Activated naive CD4-positive, alpha-beta T cell treated with Interleukin-2 at 50 U/mL for 16 hours (primary cell): ENCODE results near the gene PTK7.

Experiments
- DNase-seq: peaks from one replicate; pipeline ENCODE4 v3.0.0-alpha.2; 2020

PTK7 gene

DNA sequence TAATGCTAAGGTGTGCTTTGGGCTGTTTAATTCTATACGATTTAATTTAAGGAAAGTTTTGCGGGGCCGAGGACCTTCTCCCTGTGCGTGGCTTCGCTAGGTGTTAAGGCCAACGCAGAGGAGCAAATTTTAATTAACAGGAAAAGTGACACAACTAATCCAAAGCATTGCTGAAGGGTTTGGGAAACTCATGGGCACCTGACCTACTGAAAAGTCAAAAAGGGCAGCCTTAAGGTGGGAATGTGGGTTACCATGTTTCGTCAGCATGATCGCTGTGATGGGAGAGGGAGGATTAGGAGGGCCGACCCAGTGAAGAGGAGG is 105.5 kb downstream of the PTK7 start:
- no peak for DNase-seq

DNA sequence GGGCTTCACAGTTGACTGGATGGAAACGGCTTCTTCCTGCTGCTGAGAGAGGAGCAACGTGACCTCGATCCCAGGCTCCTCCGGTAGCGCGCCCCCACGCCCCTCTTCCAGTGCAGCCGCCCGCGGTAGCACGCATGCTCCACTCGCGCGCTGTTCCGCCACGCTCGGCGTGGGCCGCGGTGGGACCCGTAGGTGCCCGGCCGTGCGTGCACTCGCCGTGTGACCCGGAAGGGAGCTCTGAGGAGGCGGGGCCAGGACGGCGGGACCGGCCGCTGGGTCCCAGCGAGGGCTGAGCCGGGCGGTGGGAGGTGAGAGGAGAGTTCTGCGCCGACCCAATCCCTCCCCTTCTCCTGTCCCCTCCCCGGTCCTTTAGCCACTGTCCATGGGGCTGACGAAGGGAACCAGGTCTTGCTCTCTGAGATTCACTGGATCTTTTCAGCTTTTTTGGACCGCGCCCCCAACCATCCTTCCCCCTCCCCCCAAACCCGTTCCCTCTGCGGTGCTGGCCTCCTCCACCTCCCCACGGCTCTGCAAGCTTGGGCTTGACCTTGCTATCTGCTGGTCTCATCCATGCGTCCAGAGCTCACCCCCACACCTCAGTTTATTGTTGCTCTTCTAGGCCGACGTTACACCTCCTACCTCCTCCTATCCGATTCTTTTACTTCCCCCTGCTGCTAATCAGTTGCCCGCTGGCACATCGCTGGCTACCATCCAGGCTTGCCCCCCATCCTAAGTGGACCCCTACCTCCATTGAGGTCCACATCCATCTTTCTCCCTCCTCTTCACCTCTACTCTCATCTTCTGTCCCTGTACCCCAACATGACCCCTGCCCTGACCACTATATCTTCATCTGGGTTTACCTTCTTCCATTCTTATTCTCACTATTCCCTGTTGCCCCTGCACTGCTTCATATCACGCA is 106.1 kb downstream of the PTK7 start, which contains the start of gene CUL9:
Gene CUL9, plus strand, starts transcription at position 255 of the 919 bp plus-strand sequence. CDS start 2,115 bp downstream, outside the sequence.
- DNase-seq: peak; percentile 82

DNA sequence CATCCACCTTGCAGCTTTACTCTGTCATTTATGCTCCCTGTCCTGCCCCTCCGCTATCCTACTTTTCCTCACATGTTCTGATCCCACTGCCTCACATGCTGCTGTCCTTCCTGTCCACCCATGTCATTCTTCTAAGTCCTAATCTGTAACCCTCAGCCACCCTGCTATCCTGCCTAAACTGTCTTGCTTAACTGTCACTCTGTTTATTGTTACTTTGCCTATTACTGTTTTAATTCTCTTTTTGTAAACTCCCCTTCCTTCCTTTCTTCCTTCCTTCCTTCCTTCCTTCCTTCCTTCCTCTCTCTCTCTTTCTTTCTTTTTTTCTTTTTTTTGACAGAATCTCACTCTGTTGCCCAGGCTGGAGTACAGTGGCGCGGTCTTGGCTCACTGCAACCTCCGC is 107.3 kb downstream of the PTK7 start:
- DNase-seq: no peak

DNA sequence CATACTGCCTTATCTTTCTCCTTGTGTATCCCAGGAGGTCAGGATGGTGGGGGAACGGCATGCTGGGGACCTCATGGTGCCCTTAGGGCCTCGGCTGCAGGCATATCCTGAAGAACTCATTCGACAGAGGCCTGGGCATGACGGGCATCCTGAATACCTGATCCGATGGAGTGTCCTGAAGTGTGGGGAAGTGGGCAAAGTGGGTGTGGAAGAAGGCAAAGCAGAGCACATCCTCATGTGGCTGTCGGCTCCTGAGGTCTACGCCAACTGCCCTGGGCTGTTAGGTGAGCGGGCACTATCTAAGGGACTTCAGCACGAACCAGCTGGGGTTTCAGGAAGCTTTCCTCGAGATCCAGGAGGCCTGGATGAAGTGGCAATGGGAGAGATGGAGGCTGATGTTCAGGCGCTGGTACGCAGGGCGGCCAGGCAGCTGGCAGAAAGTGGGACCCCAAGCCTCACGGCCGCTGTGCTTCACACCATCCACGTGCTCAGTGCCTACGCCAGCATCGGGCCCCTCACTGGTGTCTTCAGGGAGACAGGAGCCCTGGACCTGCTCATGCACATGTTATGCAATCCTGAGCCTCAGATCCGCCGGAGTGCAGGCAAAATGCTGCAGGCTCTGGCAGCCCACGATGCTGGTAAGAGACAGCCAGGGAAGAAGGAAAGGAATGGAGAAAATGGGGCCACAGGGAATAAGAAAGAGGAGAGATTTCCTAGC is 108.3 kb downstream of the PTK7 start:
- no peak for DNase-seq

DNA sequence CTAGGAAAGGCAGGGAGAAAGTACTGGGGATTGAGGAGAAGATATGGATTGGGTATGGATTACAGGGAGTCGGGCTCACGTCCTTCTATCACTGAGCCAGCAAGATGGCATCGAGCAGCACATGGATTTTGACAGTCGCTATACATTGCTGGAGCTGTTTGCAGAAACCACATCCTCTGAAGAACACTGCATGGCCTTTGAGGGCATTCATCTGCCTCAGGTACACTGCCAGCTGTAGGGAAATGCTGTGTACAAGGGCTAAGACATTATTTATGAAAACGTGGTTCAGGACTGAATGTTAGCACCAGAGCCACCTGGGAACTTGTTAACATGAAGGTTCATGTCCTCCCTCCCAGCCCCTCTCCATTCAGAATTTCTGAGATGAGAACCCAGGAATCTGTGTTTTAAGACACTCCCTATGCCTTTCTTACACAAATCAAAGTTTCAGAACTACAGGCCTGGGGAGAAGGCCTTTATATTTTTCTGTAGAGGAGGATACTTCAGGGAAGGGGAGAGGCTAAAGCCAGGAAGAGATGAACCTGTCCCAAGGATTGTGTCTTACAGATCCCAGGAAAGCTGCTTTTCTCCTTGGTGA is 109.4 kb downstream of the PTK7 start:
- no peak for DNase-seq

DNA sequence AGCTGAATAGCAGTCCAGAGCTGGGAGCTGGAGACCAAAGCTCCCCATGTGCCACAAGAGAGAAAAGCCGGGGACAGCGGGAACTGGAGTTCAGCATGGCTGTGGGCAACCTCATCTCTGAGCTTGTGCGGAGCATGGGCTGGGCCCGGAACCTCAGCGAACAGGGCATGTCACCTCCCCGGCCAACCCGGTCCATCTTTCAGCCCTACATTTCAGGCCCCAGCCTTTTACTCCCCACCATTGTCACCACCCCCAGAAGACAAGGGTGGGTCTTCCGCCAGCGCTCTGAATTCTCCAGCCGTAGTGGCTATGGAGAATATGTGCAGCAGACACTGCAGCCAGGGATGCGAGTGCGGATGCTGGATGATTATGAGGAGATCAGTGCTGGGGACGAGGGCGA is 109.9 kb downstream of the PTK7 start:
- DNase-seq: no peak

DNA sequence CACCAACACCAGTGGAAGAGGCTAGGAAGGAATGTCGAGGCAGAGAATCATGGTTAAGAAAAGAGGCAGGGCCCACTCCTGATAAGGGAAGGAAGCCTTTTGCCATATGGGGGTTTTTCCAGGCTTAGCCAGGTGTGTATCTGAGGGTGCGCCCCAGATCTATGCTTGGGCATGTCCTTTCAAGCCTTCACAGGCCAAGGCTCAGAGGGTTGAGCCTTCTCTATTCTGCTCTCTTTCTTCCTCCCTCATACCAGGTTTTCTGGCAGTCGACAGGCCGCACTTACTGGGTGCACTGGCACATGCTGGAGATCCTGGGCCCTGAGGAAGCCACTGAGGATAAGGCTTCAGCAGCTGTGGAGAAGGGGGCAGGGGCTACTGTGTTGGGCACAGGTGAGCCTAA is 110.6 kb downstream of the PTK7 start:
- DNase-seq: no peak

DNA sequence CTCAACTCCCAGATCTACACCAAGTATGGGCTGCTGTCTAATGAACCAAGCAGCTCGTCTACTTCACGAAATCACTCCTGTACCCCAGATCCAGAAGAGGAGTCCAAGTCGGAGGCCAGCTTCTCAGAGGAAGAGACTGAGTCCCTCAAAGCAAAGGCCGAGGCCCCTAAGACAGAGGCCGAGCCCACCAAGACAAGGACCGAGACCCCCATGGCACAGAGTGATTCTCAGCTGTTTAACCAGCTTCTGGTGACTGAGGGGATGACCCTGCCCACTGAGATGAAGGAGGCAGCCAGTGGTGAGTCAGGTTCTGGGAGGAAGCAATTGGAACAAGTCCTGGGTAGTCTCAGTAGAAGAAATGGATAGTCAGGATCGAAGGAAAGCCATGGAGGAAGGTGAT is 111.7 kb downstream of the PTK7 start:
- no peak for DNase-seq

DNA sequence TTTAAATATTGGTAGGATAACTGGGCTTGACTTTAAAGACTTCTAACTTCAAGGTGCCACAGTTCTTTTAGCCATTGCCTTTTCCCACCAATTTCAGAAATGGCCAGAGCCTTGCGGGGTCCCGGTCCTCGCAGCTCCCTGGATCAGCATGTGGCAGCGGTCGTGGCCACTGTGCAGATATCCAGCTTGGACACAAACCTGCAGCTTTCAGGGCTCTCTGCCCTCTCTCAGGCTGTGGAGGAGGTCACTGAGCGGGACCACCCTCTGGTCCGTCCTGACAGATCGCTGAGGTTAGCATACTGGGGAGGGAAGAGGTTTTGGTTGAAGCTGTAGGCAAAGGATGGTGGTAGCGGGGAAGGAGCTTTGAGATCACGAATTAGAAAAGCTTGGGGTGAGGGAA is 112.3 kb downstream of the PTK7 start:
- DNase-seq: no peak

DNA sequence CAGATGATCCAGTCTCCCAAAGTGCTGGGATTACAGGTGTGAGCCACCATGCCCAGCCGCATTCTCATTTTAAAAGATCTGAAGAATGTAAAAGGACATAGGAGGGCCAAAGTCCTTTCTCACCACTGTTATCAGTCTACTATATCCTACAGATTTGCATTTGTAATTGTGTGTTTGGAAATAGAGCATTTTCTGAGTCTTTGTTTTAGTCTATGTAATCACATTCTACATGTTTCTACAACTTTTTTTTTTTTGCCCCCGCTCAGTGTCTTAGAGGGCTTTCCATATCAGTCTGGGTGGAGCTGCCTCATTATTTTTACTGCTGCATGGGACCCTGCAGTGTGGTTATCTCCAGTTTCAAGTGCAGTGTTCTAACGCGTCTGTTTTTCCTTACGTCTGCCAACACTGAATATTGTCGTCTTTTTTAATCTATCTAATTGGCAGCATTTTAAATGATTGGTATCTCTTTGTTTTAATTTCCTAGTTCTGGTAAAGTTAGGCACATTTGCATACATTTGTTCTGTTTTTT is 113.7 kb downstream of the PTK7 start:
- no peak for DNase-seq

DNA sequence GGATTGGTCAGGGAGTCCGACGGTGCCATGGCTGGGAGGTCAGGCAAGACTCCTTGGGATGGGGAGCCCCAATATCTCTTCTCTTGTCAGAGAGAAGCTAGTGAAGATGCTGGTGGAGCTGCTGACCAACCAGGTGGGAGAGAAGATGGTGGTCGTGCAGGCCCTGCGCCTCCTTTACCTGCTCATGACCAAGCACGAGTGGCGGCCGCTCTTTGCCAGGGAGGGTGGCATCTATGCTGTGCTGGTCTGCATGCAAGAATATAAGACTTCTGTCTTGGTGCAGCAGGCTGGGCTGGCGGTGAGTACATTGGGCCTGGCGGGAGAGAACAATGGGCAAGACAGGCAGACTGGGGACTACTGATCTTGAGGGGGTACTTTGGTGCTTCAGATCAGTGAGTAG is 116.8 kb downstream of the PTK7 start:
- no peak for DNase-seq

DNA sequence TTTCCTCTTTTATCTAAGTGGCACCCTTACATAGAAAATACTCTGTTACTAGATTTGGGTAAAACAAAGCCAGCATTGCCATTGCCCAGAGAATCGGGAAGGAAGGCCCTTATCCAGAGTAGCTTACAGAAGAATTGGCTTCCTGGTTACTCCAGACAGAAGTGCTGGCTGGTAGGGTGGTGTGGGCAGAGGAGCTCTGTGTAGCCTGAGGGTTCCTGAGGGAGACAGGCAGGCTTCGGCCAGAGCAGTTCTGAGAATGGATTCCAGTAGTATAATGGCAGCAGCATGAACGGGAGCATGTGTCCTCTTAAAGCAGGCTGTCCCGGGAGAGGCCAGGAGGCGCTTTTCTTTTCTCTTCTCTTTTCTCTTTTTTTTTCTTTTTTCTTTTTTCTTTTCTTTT is 117.8 kb downstream of the PTK7 start:
- DNase-seq: no peak

DNA sequence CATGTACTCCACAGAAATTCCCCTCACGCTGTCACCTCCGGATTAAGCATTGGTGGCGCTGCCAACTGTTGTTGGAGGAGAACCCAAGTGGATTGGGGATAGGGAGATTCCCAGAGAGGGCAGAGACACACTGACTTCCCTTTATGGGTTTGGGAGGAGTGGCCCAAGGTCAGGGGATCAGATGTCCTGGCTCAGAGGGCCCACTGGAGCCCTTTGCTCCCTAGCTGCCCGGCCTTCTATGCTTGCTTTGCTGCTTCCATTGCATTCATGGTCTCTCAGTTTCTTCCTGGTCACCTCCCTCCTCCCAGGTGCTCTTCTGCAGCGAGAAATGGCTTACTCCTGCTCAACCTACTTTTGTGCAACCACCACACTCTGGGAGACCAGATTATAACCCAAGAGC is 120.2 kb downstream of the PTK7 start:
- DNase-seq: no peak

DNA sequence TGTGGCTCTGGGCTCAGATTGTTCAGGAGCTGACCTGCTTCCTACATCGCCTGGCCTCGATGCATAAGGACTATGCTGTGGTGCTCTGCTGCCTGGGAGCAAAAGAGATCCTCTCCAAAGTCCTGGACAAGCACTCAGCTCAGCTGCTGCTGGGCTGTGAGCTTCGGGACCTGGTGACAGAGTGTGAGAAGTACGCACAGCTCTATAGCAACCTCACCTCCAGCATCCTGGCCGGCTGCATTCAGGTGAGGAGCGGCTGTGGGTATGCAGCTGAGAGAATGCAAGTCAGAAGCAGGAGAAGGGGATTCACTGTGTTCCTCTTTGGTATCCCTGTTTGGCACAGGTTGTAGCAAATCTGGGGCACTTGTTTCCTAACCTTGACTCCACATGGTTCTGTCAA is 123.8 kb downstream of the PTK7 start:
- no peak for DNase-seq

DNA sequence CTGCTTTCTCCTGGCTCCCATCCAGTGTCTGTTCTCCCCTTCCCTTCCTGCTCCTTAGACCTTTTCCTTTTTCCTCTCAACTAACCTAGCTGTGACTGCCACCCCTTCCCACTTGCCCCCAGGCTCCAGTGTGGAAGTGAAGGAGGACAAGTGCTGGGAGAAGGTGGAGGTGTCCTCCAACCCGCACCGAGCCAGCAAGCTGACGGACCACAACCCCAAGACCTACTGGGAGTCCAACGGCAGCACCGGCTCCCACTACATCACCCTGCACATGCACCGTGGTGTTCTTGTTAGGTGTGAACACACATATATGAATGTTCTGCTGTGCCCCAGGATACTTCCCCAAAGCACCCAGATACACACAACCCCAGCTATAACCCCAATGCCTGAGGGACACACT is 124.4 kb downstream of the PTK7 start:
- no peak for DNase-seq

DNA sequence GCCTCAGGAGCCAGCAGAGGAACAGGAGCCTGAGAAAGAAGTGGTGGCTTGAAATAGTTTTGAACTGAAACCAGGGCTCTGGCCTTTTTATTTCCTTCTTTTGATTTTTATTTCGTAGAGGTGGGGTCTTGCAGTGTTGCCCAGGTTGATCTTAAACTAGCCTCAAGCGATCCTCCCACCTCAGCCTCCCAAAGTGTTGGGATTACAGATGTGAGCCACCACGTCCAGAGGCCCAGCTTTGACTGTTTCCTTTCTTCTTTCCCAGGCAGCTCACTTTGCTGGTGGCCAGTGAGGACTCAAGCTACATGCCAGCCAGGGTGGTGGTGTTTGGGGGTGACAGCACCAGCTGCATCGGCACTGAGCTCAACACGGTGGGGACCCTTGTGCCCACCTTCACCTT is 126.3 kb downstream of the PTK7 start:
- no peak for DNase-seq

DNA sequence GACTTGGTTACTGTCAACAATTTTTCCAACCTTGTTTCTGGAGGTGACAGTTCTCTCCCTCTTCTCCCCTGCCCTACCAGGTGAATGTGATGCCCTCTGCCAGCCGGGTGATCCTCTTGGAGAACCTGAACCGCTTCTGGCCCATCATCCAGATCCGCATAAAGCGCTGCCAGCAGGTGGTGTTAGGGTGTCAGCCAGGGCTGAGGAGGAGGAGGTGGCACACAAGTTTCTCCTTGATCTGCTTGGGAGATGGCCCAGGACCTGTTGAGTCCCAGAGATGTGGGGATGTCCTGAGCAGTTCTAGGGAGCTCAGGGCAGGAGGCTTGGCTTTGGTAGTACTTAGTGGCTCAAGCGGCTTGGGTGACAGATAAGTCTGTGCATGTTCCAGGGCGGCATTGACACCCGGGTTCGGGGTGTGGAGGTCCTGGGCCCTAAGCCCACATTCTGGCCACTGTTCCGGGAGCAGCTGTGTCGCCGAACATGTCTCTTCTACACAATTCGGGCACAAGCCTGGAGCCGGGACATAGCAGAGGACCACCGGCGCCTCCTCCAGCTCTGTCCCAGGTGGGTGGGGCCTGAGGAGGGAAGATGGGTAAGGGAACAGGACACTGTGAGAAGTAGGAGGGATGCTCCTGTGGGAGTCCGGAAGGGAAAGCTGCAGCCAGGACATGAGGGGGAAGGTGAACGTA is 127.1 kb downstream of the PTK7 start:
- no peak for DNase-seq

DNA sequence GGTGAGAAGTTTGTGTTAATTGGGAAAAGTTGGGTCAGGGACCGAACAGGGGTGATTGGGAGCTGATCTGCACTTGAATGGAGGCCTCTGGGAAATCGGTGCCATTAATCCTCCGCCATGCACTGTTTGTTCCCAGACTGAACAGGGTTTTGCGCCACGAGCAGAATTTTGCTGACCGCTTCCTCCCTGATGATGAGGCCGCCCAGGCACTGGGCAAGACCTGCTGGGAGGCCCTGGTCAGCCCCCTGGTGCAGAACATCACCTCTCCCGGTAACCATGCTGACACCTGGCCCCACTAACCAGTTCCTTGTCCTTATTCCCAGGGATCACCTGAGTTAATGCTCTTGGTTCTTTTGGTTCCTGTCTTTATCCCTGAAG is 127.6 kb downstream of the PTK7 start:
- DNase-seq: no peak

DNA sequence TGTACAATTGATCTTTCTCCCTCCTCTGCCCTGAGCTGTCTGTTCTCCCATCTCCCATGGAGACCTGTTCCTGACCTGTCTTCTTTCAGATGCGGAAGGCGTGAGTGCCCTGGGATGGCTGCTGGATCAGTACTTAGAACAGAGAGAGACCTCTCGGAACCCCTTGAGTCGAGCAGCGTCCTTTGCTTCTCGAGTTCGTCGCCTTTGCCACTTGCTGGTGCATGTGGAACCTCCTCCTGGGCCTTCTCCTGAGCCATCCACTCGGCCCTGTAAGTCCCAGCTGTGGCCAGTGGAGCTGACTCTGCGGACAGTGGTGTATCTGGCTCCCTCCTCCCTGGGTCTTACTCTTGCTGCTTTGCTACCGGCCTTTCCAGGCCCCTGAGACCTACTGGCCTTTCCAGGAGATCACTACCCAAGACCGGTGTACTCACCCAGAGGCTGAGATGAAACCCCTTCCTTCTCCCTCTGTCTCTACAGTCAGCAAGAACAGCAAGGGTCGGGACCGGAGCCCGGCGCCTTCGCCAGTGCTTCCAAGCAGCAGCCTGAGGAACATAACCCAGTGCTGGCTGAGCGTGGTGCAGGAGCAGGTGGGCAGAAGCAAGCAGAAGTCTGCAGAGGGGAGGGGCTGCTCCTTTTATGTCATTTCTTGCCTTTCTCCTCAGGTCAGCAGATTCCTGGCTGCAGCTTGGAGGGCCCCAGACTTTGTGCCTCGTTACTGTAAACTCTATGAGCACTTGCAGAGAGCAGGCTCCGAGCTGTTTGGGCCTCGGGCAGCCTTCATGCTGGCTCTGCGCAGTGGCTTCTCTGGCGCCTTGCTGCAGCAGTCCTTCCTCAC is 128.4 kb downstream of the PTK7 start:
- DNase-seq: no peak

DNA sequence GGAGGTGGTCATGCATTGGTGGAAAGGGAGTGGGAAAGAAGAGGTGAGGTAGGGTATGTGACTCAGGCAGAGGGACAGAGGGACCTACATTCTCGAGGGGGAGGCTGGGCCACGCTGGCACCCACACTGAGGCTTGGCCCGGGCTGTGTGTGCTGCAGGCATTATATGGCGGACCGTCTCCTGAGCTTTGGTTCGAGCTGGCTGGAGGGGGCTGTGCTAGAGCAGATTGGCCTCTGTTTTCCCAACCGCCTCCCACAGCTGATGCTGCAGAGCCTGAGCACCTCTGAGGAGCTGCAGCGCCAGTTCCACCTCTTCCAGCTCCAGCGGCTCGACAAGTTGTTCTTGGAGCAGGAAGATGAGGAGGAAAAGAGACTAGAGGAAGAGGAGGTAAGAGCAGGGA is 129.7 kb downstream of the PTK7 start:
- no peak for DNase-seq

DNA sequence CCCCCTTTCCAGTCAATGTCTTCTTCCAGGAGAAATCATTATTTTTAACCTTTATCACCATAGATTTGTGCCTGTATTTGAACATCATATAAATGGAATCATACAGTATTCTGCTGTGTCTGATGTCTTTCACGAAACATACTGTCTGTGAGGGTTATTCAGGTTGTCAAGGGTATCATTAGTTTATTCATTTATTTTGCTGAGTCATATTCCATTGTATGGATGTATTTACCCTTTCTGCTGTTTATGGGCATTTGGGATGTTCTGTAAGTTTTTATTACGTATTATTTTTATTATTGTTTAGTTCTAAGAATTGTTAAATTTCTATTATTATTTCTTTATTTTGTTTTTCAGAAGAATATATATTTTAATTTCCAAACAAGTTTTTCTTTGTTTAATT is 131.2 kb downstream of the PTK7 start:
- no peak for DNase-seq
